Measurements from ENCODE around the gene ANO7.

ANO7 gene

DNA sequence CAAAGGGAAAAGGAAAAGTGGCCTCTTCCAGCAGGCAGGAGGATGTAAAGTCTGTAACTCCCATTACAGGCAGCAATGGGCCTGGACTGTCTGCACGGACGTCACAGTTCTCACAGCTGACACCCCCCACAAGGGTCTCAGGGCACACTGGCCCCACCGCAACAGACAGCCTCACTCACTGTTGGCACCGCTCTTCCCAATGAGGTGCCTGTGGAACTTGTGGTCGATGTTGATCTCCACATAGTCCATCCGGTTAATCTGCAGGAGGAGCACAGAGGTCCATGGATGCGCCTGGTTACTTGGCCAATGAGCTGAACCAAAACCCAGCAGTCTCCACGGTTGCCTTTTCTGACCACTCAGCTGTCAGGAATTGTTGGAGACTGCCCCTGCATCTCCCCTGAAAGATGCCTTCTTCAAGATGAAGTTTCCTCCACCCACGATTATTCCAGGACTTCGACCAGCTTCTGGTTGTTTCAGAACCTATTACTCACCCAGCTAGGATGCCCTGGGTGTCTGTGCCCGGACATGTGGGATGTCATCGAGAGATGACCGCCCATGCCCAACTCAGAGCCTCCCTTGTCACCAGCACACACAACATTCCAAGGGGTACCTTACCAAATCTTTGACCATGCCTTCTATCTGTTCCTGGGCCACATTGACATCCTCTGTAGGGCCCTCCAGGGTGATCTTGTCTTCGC is 64.5 kb downstream of the ANO7 start:
- TF ChIP-seq, protein P1, sequence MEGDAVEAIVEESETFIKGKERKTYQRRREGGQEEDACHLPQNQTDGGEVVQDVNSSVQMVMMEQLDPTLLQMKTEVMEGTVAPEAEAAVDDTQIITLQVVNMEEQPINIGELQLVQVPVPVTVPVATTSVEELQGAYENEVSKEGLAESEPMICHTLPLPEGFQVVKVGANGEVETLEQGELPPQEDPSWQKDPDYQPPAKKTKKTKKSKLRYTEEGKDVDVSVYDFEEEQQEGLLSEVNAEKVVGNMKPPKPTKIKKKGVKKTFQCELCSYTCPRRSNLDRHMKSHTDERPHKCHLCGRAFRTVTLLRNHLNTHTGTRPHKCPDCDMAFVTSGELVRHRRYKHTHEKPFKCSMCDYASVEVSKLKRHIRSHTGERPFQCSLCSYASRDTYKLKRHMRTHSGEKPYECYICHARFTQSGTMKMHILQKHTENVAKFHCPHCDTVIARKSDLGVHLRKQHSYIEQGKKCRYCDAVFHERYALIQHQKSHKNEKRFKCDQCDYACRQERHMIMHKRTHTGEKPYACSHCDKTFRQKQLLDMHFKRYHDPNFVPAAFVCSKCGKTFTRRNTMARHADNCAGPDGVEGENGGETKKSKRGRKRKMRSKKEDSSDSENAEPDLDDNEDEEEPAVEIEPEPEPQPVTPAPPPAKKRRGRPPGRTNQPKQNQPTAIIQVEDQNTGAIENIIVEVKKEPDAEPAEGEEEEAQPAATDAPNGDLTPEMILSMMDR (IDR thresholded peaks at IDR 0.05; ENCODE audit: unreplicated experiment in 3 of 3) = no peak
- no peaks in the 10 kb centered on the region for H3K9me3 Mint-ChIP-seq

DNA sequence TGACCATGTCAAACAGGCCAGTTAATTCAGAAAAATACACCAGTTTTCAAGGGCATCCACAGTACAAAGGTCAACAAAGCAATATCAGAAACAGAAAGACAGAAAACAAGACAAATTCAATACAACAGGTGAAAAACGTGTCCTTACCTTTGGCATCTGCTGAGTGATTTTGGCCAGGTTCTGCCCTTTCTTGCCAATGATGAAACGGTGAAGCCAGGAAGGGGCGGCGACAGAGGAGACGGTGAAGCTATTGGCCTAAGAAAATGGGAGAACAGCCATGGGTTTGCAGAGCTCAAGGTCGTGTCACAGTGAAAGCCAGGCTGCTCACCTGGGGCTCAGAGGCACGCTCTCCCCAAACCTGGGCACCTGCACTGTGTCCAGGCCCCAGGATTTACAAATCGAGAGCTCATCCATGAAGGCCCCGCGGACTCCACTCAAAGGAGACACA is 66.5 kb downstream of the ANO7 start:
- peaks cover 82% of the 10 kb centered on the region for H3K36me3 Mint-ChIP-seq (ENCODE audit: low read depth)
- H3K27ac Mint-ChIP-seq = no peak overlapping the region
- H3K4me3 Mint-ChIP-seq = no peak overlapping the region
- no peaks in the 10 kb centered on the region for H3K4me1 Mint-ChIP-seq
- H3K9me3 Mint-ChIP-seq = no peaks in the 10 kb centered on the region
- TF ChIP-seq, protein P1 (IDR thresholded peaks at IDR 0.05; ENCODE audit: unreplicated experiment in 3 of 3) = no peak
- H3K27me3 Mint-ChIP-seq (ENCODE audit: low read depth) = no peaks in the 10 kb centered on the region

More for the DNA sequence above, 64.5 kb downstream of the ANO7 start:
- H3K36me3 Mint-ChIP-seq (ENCODE audit: low read depth) = peaks cover 94% of the 10 kb centered on the region
- no peaks in the 10 kb centered on the region for H3K27me3 Mint-ChIP-seq (ENCODE audit: low read depth)
- no peak overlapping the region for H3K4me3 Mint-ChIP-seq
- no peak overlapping the region for H3K27ac Mint-ChIP-seq
- no peaks in the 10 kb centered on the region for H3K4me1 Mint-ChIP-seq

DNA sequence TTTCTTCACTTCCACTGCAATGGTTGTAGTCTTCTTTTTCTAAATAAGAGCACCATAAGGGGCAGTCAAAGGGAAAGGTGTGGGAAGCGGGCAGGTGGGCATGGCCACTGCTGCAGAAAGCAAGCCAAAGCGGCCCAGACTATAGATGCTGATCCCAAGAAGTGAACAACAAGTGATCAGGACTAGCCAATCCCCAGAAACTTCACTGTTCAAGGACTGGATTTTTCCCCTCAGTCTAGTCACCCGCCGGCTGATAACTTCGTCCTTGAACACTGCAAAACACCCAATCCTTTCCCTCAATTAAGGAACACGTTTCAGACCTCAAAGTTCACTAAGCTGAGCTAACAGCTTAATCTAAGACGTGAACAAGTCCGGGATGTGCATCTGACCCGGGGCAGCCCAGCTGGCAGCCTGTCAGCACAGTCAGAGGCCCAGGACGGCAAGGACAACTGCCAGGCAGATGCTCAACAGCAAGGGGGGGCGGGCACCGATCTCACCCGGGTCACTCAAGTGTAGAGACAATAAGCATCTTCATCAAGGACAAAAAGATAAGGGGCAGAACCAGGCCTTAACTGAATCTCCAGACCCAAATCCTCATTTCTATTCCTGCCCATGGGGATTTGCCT is 67.2 kb downstream of the ANO7 start:
- Mint-ChIP-seq H3K4me1 (no peaks in the 10 kb centered on the region), H3K4me3 (no peak overlapping the region), H3K27ac (no peak overlapping the region), H3K36me3 (ENCODE audit: low read depth) (peaks cover 82% of the 10 kb centered on the region), H3K9me3 (no peaks in the 10 kb centered on the region), H3K27me3 (ENCODE audit: low read depth) (no peaks in the 10 kb centered on the region)
- TF ChIP-seq, protein P1 (IDR thresholded peaks at IDR 0.05; ENCODE audit: unreplicated experiment in 3 of 3) = no peak

DNA sequence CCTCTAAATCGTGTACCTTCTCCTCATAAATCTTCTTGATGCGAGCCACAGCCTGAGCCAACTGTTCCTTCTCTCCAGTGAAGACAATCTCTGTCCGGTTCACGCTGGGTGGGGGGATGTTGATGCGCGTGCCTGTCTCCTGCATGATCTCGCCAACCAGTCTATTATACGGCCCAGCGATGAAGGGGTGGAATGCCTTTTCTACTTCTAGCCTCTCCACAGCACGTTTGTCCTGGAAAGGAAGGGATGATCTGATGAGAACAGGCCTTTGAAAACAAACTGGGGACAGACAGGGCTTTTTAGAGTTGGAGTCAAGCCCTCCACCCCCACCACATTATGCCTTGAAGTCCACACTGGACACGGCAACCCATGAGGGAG is 67.7 kb downstream of the ANO7 start:
- Mint-ChIP-seq H3K4me1 (no peaks in the 10 kb centered on the region), H3K27me3 (ENCODE audit: low read depth) (no peaks in the 10 kb centered on the region), H3K9me3 (no peaks in the 10 kb centered on the region), H3K36me3 (ENCODE audit: low read depth) (peaks cover 81% of the 10 kb centered on the region), H3K4me3 (no peak overlapping the region), H3K27ac (no peak overlapping the region)
- TF ChIP-seq, protein P1 (IDR thresholded peaks at IDR 0.05; ENCODE audit: unreplicated experiment in 3 of 3) = no peak

DNA sequence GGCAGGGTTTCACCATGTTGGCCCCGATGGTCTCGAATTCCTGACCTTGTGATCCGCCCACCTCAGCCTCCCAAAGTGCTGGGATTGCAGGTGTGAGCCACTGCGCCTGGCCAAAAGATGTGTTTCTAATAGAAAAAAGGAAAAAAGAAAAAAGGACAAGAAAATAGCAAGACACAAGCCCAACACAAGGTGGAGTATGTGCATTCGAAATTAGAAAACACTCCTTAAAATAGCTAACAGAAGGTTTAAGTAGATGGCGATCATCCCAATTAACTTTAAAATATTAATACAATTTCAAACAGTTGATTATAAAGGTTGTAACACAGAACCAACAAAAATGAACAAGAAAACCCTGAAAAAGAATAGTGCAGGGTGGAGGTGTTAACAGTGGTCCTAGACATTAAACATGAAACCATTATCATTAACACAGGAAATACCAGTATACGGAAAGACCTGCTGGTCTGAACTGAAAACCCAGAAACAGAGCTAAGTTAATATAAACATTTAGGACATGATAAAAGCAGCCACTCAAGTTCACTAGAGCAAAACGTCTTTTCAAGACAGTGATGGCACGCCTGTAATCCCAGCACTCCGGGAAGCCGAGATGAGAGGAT is 69.0 kb downstream of the ANO7 start:
- H3K27me3 Mint-ChIP-seq (ENCODE audit: low read depth) = no peaks in the 10 kb centered on the region
- TF ChIP-seq, protein P1 (IDR thresholded peaks at IDR 0.05; ENCODE audit: unreplicated experiment in 3 of 3) = peak in 1 of 3 experiments; percentile 23
- H3K4me3 Mint-ChIP-seq = no peak overlapping the region
- no peaks in the 10 kb centered on the region for H3K4me1 Mint-ChIP-seq
- H3K36me3 Mint-ChIP-seq (ENCODE audit: low read depth) = peaks cover 81% of the 10 kb centered on the region
- no peak overlapping the region for H3K27ac Mint-ChIP-seq
- no peaks in the 10 kb centered on the region for H3K9me3 Mint-ChIP-seq

Measured in nephron (organoid).